Karpas-422 (cell line): ENCODE data around the gene ADD1. TPM values are rescaled to one million over a fixed set of nuclear protein-coding genes. Genes with fewer than 3 reads are reported as not detected.

Source experiments
- DNase-seq: peaks from one replicate; pipeline ENCODE4 v3.0.0-alpha.2; 2015
- H2AFZ ChIP-seq: fragments of 200-600 bp; sonication (generic); 2 replicates; pipeline ENCODE4 v1.6.1; 2014; ENCODE audit warnings: antibody characterized with exemption, low read length, mixed read lengths
- H3K27ac ChIP-seq: fragments of 200-600 bp; sonication (generic); 2 replicates; pipeline ENCODE4 v1.5.1; 2014; ENCODE audit warnings: mild to moderate bottlenecking, low read length, moderate library complexity
- H3K27me3 ChIP-seq: fragments of 200-600 bp; sonication (generic); 2 replicates; pipeline ENCODE4 v1.6.1; 2014; ENCODE audit warnings: low read length, mixed read lengths
- H3K36me3 ChIP-seq: fragments of 200-600 bp; sonication (generic); 2 replicates; pipeline ENCODE4 v1.6.1; 2014; ENCODE audit warnings: low read length, mixed read lengths; ENCODE audit not compliant: insufficient read depth
- H3K4me1 ChIP-seq: fragments of 200-600 bp; sonication (generic); 2 replicates; pipeline ENCODE4 v1.6.1; 2014; ENCODE audit warnings: mild to moderate bottlenecking, low read length, mixed read lengths
- H3K4me2 ChIP-seq: fragments of 200-600 bp; sonication (generic); 2 replicates; pipeline ENCODE4 v1.6.1; 2014; ENCODE audit warnings: low read length, low read depth, mild to moderate bottlenecking; ENCODE audit not compliant: poor library complexity, severe bottlenecking
- H3K4me3 ChIP-seq: fragments of 200-600 bp; sonication (generic); 2 replicates; pipeline ENCODE4 v1.5.1; 2014; ENCODE audit warnings: mild to moderate bottlenecking, antibody characterized with exemption, low read length, mixed read lengths
- H3K79me2 ChIP-seq: fragments of 200-600 bp; sonication (generic); 2 replicates; pipeline ENCODE4 v1.6.1; 2014; ENCODE audit warnings: mild to moderate bottlenecking, low read length, mixed read lengths
- H3K9ac ChIP-seq: fragments of 200-600 bp; sonication (generic); 2 replicates; pipeline ENCODE4 v1.6.0; 2014; ENCODE audit warnings: low read length
- H3K9me2 ChIP-seq: fragments of 200-600 bp; sonication (generic), shearing (Covaris generic); replicated peaks from 2 replicates; pipeline ENCODE4 v1.6.0; 2014; ENCODE audit warnings: mild to moderate bottlenecking, low read length, moderate library complexity; ENCODE audit not compliant: insufficient read depth
- H3K9me3 ChIP-seq: fragments of 300-700, 200-600 bp; sonication (generic); 2 replicates; pipeline ENCODE4 v1.6.1; 2014; ENCODE audit warnings: low read length, mixed read lengths
- H4K20me1 ChIP-seq: fragments of 200-600 bp; sonication (generic); 2 replicates; pipeline ENCODE4 v1.6.1; 2014; ENCODE audit warnings: mild to moderate bottlenecking, antibody characterized with exemption, low read length, low read depth; ENCODE audit not compliant: insufficient read depth
- total RNA-seq: library from RNA; depleted of rRNA; stranded (reverse); fragments of >200 nt; shearing (Covaris generic); gene quantifications from 2 replicates; pipeline ENCODE4 v1.2.3, GENCODE V29; 2014; ENCODE audit warnings: low replicate concordance

Gene ADD1
- total RNA-seq, 1 experiment from 2014 or later, result 69.7 TPM

DNA sequence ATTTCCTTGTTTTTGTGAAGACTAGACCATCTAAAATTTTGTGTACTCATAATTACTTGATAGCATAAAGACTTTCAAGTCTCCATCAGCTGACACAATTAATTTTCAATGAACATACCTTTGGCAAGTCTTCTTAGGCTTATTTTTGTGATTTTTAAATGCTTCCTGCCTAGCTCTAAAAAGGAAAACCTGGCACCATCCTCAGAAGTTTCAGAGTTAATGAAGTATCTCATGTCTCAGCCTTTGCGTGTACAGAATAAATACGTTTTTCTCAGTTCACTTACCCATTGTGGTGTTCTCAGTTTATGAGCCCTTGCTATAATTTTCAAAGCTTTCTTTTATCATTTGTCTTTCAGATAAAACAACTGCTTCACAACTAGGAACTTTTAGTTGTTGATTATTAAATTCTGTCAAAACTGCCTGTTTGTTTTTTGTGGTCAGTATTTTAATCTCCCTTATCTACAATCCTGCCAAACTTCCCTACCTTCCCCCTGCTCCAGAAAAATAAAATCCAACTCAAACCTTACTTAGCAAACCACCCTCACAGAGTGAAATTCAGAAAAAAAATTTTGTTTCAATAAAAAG lies 21.6 kb downstream of the ADD1 start:
- Histone ChIP-seq H3K9me3 (no peaks in the 10 kb centered on the region), H3K4me1 (peaks cover 7% of the 10 kb centered on the region), H3K9me2 (no peaks in the 10 kb centered on the region), H4K20me1 (peaks cover 56% of the 10 kb centered on the region), H3K27ac (no peak overlapping the region), H2AFZ (no peak overlapping the region), H3K79me2 (peaks cover 8% of the 10 kb centered on the region; the same call in 1 of the 2 replicates), H3K4me2 (no peak overlapping the region), H3K4me3 (no peak overlapping the region), H3K36me3 (no peaks in the 10 kb centered on the region), H3K27me3 (no peaks in the 10 kb centered on the region), H3K9ac (no peak overlapping the region)
- DNase-seq, result no peak

GRCh38 chr4:2866160-2866861 lies 22.7 kb downstream of the ADD1 start:
- Histone ChIP-seq H3K4me2 (no peak overlapping the region), H3K27me3 (no peaks in the 10 kb centered on the region), H3K79me2 (peaks cover 8% of the 10 kb centered on the region; the same call in 1 of the 2 replicates), H3K27ac (no peak overlapping the region), H3K36me3 (no peaks in the 10 kb centered on the region), H2AFZ (no peak overlapping the region), H3K9me2 (no peaks in the 10 kb centered on the region), H4K20me1 (peaks cover 45% of the 10 kb centered on the region), H3K4me3 (no peak overlapping the region), H3K9me3 (no peaks in the 10 kb centered on the region), H3K4me1 (peaks cover 7% of the 10 kb centered on the region), H3K9ac (no peak overlapping the region)
- no peak for DNase-seq

DNA sequence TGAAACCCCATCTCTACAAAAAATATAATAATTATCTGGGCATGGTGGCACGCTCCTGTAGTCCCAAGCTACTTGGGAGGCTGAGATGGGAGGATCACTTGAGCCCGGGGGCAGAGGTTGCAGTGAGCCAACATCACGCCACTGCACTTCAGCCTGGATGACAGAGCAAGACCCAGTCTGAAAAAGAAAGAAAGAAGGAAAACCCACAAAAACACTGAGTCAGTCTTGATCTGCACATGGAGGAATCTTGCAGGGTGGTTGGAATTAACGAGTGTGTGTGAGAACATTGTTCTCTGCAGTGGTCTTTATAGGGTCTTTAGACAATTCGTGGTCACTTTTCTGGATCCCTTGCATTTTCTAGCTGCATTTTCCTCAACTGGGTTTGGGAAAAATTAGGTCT lies 23.2 kb downstream of the ADD1 start:
- Histone ChIP-seq H3K9me2 (no peaks in the 10 kb centered on the region), H4K20me1 (peaks cover 40% of the 10 kb centered on the region), H3K4me1 (peaks cover 8% of the 10 kb centered on the region), H3K27me3 (no peaks in the 10 kb centered on the region), H3K9me3 (no peaks in the 10 kb centered on the region), H3K79me2 (peaks cover 10% of the 10 kb centered on the region; the same call in 1 of the 2 replicates), H3K4me2 (no peak overlapping the region), H3K9ac (no peak overlapping the region), H3K27ac (no peak overlapping the region), H3K36me3 (no peaks in the 10 kb centered on the region), H2AFZ (no peak overlapping the region), H3K4me3 (no peak overlapping the region)
- no peak for DNase-seq

GRCh38 chr4:2867758-2868491 lies 24.3 kb downstream of the ADD1 start:
- H3K4me1 ChIP-seq, result peaks cover 4% of the 10 kb centered on the region; the same call in 1 of the 2 replicates
- H3K79me2 ChIP-seq, result peaks cover 9% of the 10 kb centered on the region; the same call in 1 of the 2 replicates
- H3K9me2 ChIP-seq, result no peaks in the 10 kb centered on the region
- H3K27me3 ChIP-seq, result no peaks in the 10 kb centered on the region
- DNase-seq, result no peak
- H3K27ac ChIP-seq, result no peak overlapping the region
- H2AFZ ChIP-seq, result no peak overlapping the region
- no peaks in the 10 kb centered on the region for H3K36me3 ChIP-seq
- no peak overlapping the region for H3K4me3 ChIP-seq
- no peak overlapping the region for H3K9ac ChIP-seq
- peaks cover 29% of the 10 kb centered on the region for H4K20me1 ChIP-seq
- H3K9me3 ChIP-seq, result no peaks in the 10 kb centered on the region
- H3K4me2 ChIP-seq, result no peak overlapping the region

GRCh38 chr4:2868877-2869487 lies 25.3 kb downstream of the ADD1 start:
- no peak overlapping the region for H2AFZ ChIP-seq
- no peak overlapping the region for H3K4me3 ChIP-seq
- DNase-seq, result no peak
- no peak overlapping the region for H3K4me2 ChIP-seq
- H3K9ac ChIP-seq, result no peak overlapping the region
- H3K27me3 ChIP-seq, result no peaks in the 10 kb centered on the region
- H3K79me2 ChIP-seq, result peaks cover 15% of the 10 kb centered on the region
- no peaks in the 10 kb centered on the region for H3K36me3 ChIP-seq
- H3K9me3 ChIP-seq, result no peaks in the 10 kb centered on the region
- peaks cover 21% of the 10 kb centered on the region for H4K20me1 ChIP-seq
- H3K9me2 ChIP-seq, result no peaks in the 10 kb centered on the region
- peaks cover 13% of the 10 kb centered on the region; the same call in 1 of the 2 replicates for H3K4me1 ChIP-seq
- no peak overlapping the region for H3K27ac ChIP-seq

GRCh38 chr4:2869659-2870058 lies 26.0 kb downstream of the ADD1 start:
- DNase-seq, result no peak
- Histone ChIP-seq H3K79me2 (peaks cover 19% of the 10 kb centered on the region), H3K9ac (no peak overlapping the region), H3K9me2 (no peaks in the 10 kb centered on the region), H4K20me1 (peaks cover 20% of the 10 kb centered on the region), H3K36me3 (no peaks in the 10 kb centered on the region), H3K4me3 (no peak overlapping the region), H2AFZ (no peak overlapping the region), H3K27ac (no peak overlapping the region), H3K9me3 (no peaks in the 10 kb centered on the region), H3K27me3 (no peaks in the 10 kb centered on the region), H3K4me1 (peaks cover 18% of the 10 kb centered on the region), H3K4me2 (no peak overlapping the region)

GRCh38 chr4:2870082-2870481 lies 26.4 kb downstream of the ADD1 start:
- no peak overlapping the region for H3K4me2 ChIP-seq
- H3K9me3 ChIP-seq, result no peaks in the 10 kb centered on the region
- H3K9ac ChIP-seq, result no peak overlapping the region
- H3K4me1 ChIP-seq, result peaks cover 23% of the 10 kb centered on the region
- H3K36me3 ChIP-seq, result no peaks in the 10 kb centered on the region
- no peak overlapping the region for H2AFZ ChIP-seq
- H3K79me2 ChIP-seq, result peaks cover 23% of the 10 kb centered on the region
- no peak overlapping the region for H3K4me3 ChIP-seq
- H3K27ac ChIP-seq, result no peak overlapping the region
- DNase-seq, result no peak
- no peaks in the 10 kb centered on the region for H3K27me3 ChIP-seq
- H3K9me2 ChIP-seq, result no peaks in the 10 kb centered on the region
- peaks cover 17% of the 10 kb centered on the region for H4K20me1 ChIP-seq

DNA sequence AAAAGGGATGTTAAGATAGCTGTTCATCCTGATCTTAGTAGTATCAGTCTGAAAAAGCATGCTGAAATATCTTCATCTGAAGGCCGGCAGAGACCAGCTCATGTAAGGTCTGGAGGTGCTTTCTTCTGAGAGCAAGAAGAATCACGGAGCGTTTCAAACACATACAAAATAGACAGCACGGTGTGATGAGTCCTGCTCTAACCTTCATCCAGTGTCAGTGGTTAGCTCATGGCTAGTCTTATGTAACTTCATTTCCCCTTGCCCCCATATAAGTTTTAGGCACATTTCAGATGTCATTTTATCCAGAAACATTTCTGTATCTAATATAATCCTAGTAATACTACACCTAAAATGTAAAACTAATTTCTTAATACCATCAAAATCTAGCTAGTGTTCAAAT lies 27.8 kb downstream of the ADD1 start:
- Histone ChIP-seq H2AFZ (no peak overlapping the region), H3K9me3 (no peaks in the 10 kb centered on the region), H3K79me2 (peaks cover 23% of the 10 kb centered on the region), H3K27me3 (no peaks in the 10 kb centered on the region), H3K9ac (no peak overlapping the region), H4K20me1 (peaks cover 13% of the 10 kb centered on the region), H3K27ac (no peak overlapping the region), H3K4me3 (no peak overlapping the region), H3K4me1 (peaks cover 23% of the 10 kb centered on the region), H3K4me2 (no peak overlapping the region), H3K36me3 (peaks cover 4% of the 10 kb centered on the region; the same call in 1 of the 2 replicates), H3K9me2 (no peaks in the 10 kb centered on the region)
- DNase-seq, result no peak
